Cardiac muscle cell (in vitro differentiated cells and primary cell): ENCODE results near the gene DNHD1. TPM values are rescaled to one million over a fixed set of nuclear protein-coding genes. Genes with fewer than 3 reads are reported as not detected.

ENCODE experiments used
- DNase-seq, 2 donors: peaks; one replicate each; pipeline versions ENCODE4 v3.0.0 to v3.0.0-alpha.2; 2010 to 2017; ENCODE audit warnings: low read depth in 1 of 2, low spot score in 1 of 2
- H3K27ac ChIP-seq: fragments of 200-600 bp; sonication (generic); 2 replicates; pipeline ENCODE4 v1.5.1; 2016
- H3K27me3 ChIP-seq: fragments of 200-600 bp; sonication (generic); 2 replicates; pipeline ENCODE4 v1.6.0; 2016; ENCODE audit warnings: control low read depth
- H3K36me3 ChIP-seq: fragments of 200-600 bp; sonication (generic); 2 replicates; pipeline ENCODE4 v1.5.1; 2016; ENCODE audit warnings: control low read depth
- H3K4me1 ChIP-seq: fragments of 200-600 bp; sonication (generic); 2 replicates; pipeline ENCODE4 v1.8.1; 2017; ENCODE audit warnings: low read depth, mild to moderate bottlenecking, mixed run types
- H3K4me3 ChIP-seq: fragments of 200-600 bp; sonication (generic); 2 replicates; pipeline ENCODE4 v1.5.1; 2016; ENCODE audit warnings: mild to moderate bottlenecking
- H3K9me3 ChIP-seq: fragments of 200-600 bp; sonication (generic); 2 replicates; pipeline ENCODE4 v1.5.1; 2017; ENCODE audit warnings: low read depth, mild to moderate bottlenecking, control low read depth
- polyA plus RNA-seq: library from polyadenylated mRNA; unstranded; fragments of >200 nt; fragmentation: Nextera tagmentation; extraction: Ambion mirVana; gene quantifications from 2 replicates; pipeline ENCODE4 v1.2.1, GENCODE V29; 2016
- total RNA-seq: library from RNA; depleted of rRNA; stranded (reverse); fragments of >200 nt; gene quantifications from 2 replicates; pipeline ENCODE4 v1.2.3, GENCODE V29; 2016
- TF ChIP-seq, protein P1 (sequence below): IDR thresholded peaks from 2 replicates; pipeline ENCODE4 v1.5.1; 2012; ENCODE audit warnings: low read depth, mild to moderate bottlenecking, low read length

The DNHD1 gene
- total and polyA plus RNA-seq, 2 experiments from 2014 or later = 8.8 to 24.5 TPM

DNA sequence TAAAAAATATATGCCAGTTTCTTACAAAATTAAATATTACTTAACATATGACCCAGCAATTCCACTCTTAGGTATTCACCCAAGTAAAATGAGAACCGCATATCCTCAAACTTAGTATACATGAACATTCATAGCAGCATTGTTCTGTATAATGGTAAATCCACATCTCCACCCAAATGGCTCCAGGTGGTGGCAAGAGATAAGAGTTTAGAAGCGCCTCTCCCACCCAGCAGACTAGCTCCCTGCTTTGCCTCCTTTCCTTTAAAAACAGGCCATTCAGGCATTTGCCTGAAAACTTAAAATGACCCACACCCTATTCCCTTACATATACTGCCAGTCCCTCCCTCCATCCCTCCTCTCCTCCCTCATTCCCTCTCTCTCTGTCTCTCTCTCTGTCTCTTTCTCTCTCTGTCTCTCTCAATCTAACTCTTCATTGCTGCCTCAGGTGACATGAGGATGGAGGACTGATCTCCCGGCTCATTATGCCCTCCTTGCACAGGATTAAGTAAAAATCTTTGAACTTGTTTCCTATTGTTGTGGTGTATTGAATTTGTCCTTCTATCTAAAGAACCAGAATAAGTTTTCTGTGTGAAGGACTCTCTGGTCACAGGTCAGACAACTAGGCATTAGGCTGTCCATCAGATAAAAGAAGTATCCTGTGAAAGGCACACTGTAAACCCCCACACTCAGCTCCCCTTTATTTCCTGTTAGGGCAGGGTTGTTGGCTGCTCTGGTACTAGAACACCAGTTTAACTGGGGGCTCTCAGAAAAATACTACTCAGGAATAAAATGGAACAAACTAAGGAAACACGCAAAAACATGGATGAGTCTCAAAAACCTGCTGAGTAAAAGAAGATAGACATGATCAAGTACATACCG lies 58.0 kb downstream of the DNHD1 start:
- no peaks in the 10 kb centered on the region for H3K9me3 ChIP-seq
- DNase-seq = no peak
- H3K4me3 ChIP-seq = no peak overlapping the region
- TF ChIP-seq, protein P1, sequence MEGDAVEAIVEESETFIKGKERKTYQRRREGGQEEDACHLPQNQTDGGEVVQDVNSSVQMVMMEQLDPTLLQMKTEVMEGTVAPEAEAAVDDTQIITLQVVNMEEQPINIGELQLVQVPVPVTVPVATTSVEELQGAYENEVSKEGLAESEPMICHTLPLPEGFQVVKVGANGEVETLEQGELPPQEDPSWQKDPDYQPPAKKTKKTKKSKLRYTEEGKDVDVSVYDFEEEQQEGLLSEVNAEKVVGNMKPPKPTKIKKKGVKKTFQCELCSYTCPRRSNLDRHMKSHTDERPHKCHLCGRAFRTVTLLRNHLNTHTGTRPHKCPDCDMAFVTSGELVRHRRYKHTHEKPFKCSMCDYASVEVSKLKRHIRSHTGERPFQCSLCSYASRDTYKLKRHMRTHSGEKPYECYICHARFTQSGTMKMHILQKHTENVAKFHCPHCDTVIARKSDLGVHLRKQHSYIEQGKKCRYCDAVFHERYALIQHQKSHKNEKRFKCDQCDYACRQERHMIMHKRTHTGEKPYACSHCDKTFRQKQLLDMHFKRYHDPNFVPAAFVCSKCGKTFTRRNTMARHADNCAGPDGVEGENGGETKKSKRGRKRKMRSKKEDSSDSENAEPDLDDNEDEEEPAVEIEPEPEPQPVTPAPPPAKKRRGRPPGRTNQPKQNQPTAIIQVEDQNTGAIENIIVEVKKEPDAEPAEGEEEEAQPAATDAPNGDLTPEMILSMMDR = no peak
- H3K4me1 ChIP-seq = no peaks in the 10 kb centered on the region
- H3K27me3 ChIP-seq = no peaks in the 10 kb centered on the region
- no peak overlapping the region for H3K27ac ChIP-seq
- no peaks in the 10 kb centered on the region for H3K36me3 ChIP-seq

DNA sequence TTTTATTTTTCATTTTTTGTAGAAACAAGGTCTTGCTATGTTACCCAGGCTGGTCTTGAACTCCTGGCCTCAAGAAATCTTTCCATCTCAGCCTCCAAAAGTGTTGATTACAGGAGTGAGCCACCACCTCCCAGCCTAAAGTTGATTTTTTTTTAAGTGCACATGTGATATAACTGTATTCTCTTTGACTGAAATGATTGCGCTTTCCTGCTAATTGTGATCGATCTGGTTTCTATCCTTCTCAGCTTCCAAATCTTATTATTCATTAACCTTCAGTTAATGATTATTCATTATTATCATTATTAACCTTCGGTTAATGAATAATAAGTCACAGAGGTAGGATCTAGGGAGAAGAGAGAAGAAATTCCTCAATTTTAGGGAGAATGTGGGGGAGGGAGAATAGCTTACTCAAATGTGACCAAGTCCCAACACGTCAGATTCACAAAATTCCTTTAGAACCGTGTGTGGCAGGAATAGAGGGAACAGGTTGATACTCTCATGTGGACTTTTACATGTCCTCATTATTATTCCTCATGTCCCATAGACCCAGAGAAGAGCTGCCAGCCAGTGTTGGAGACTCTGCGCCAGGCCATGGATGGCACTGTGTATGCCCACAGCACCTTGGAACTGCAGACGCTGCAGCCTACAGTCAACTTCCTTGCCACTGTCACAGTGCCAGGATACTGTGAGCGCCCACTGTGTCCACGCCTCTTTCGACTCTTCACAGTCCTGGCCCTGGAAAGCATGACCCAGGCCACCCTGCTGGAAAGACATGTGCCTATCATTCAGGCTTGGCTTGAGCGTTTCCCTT lies 59.3 kb downstream of the DNHD1 start:
- DNase-seq = no peak
- Histone ChIP-seq H3K27me3 (no peaks in the 10 kb centered on the region), H3K36me3 (no peaks in the 10 kb centered on the region), H3K4me1 (no peaks in the 10 kb centered on the region), H3K4me3 (no peak overlapping the region), H3K9me3 (no peaks in the 10 kb centered on the region), H3K27ac (no peak overlapping the region)
- TF ChIP-seq, protein P1 = no peak

DNA sequence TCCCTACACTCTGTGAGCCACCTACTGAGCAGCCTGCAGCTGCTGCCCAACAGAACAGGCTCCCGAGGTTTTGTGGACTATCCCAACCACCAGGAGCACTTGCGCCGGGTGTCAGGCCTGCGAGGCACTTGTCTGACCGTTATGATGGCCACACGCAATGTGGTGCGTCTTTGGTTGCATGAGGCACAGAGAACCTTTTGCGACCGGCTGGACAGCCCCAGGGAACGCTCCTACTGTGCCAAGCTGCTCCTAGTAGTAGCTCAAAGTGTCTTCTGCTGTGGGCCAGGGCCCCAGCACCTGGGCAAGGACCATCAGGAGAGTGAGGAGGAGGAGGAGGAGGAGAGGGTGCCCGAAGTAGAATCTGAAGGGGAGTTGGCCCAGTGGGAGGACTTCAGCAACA lies 60.0 kb downstream of the DNHD1 start:
- TF ChIP-seq, protein P1 = no peak
- Histone ChIP-seq H3K4me1 (no peaks in the 10 kb centered on the region), H3K27ac (no peak overlapping the region), H3K4me3 (no peak overlapping the region), H3K9me3 (no peaks in the 10 kb centered on the region), H3K36me3 (no peaks in the 10 kb centered on the region), H3K27me3 (no peaks in the 10 kb centered on the region)
- no peak for DNase-seq

DNA sequence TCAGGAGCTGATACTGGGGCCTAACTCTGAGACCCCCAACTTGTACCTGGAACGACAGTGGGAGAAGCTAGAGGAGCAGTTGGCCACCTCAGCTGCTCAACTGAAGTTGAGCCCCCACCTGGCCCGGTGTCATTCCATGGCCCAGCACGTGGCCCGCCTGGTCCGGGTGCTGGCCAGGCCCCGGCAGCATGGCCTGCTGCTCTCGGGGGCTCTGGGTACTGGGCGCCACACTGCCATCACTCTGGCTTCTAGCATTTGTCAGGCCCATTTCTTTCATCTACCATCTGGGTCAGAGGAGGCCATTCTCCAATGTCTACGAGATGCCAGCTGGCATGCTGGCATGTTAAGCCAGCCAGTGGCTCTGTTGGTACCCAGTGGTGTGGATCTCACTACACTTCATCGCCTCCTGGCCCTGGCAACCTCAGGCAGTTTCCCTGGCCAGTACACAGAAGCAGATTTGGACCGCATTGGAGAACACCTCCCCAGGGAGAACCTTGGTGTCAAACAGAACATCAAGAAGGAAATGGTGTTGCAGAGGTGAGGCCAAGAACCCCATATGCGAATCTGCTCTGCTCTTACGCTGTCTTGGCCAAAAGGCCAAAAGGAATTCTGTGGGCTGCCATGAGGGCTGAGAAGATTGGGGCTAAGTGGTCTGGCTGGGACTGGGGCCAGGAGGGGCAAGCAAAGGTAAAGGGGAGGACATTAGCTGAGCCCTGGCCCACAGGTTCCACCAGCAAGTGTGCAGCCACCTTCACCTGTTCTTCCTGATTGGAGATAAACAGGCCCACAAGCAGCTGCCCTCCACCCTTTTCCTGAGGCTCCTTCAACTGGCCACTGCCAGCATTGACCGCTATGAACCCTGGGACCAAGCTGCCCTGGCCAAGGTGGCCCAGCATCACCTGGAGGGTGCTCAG lies 60.9 kb downstream of the DNHD1 start:
- DNase-seq = no peak
- Histone ChIP-seq H3K4me3 (no peak overlapping the region), H3K27me3 (no peaks in the 10 kb centered on the region), H3K36me3 (no peaks in the 10 kb centered on the region), H3K4me1 (no peaks in the 10 kb centered on the region), H3K27ac (no peak overlapping the region), H3K9me3 (no peaks in the 10 kb centered on the region)
- TF ChIP-seq, protein P1 = no peak

DNA sequence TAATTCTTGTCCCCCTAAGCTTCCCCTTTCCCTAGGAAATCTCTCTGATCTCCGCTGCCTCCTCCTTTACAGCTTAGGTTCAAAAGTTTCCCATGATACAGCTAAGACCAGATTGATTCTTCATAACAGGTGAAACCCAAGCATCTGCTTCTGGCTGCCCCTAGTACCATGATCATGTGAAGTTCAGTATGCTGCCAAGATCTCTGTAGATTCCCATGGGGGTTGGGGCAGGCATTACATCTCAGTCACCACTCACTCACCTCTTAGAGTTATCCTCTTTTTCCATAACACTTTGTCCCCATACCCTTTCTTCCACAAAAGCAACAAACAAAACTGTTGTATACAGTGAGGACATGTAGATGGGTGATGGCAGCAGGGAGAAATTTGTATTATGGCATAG lies 62.3 kb downstream of the DNHD1 start:
- H3K27ac ChIP-seq = no peak overlapping the region
- TF ChIP-seq, protein P1 = no peak
- H3K27me3 ChIP-seq = no peaks in the 10 kb centered on the region
- H3K9me3 ChIP-seq = no peaks in the 10 kb centered on the region
- no peaks in the 10 kb centered on the region for H3K4me1 ChIP-seq
- no peaks in the 10 kb centered on the region for H3K36me3 ChIP-seq
- DNase-seq = no peak
- no peak overlapping the region for H3K4me3 ChIP-seq
